OCI-LY7 (cell line): Measurements from ENCODE around the gene PSD4. TPM values are rescaled to one million over a fixed set of nuclear protein-coding genes. Genes with fewer than 3 reads are reported as not detected.

Experiments
- BruUV-seq: library from RNA; stranded (reverse); fragments of 400-500 nt; replicated peaks from 2 replicates; lab custom pipeline; 2021; lab: Mats Ljungman, UMichigan
- CTCF ChIA-PET: fragments of 300-600 bp; sonication (Branson Sonifier 250); formaldehyde crosslinking; loops from one replicate; lab custom pipeline; 2022; ENCODE audit warnings: antibody characterized with exemption; ENCODE audit not compliant: unreplicated experiment; lab: Charles Lee
- POLR2A ChIA-PET: fragments of 300-600 bp; sonication (Branson Sonifier 250); formaldehyde crosslinking; loops from one replicate; lab custom pipeline; 2022; ENCODE audit warnings: antibody characterized with exemption; lab: Charles Lee
- DNase-seq: peaks from one replicate; pipeline ENCODE4 v3.0.0-alpha.2; 2015; ENCODE audit warnings: low spot score
- H2AFZ ChIP-seq: fragments of 200-600 bp; sonication (generic), shearing (Covaris generic); 2 replicates; pipeline ENCODE4 v1.6.1; 2014; ENCODE audit warnings: mild to moderate bottlenecking, antibody characterized with exemption, low read length, moderate library complexity
- H3K27ac ChIP-seq: fragments of 200-600 bp; sonication (generic); 2 replicates; pipeline ENCODE4 v1.5.1; 2014; ENCODE audit warnings: mixed run types, low read depth, mild to moderate bottlenecking, moderate library complexity, low read length, inconsistent platforms; ENCODE audit not compliant: poor library complexity, severe bottlenecking
- H3K36me3 ChIP-seq: fragments of 200-600 bp; sonication (generic); 2 replicates; pipeline ENCODE4 v1.6.1; 2014; ENCODE audit warnings: mild to moderate bottlenecking, antibody characterized with exemption, low read length, moderate library complexity, mixed read lengths; ENCODE audit not compliant: insufficient read depth
- H3K4me1 ChIP-seq: fragments of 200-600 bp; sonication (generic); 2 replicates; pipeline ENCODE4 v1.5.1; 2014; ENCODE audit warnings: mild to moderate bottlenecking, low read length; ENCODE audit not compliant: insufficient read depth, poor library complexity, severe bottlenecking
- H3K4me2 ChIP-seq: fragments of 200-600 bp; sonication (generic); 2 replicates; pipeline ENCODE4 v1.6.1; 2014; ENCODE audit warnings: mild to moderate bottlenecking, low read length
- H3K4me3 ChIP-seq: fragments of 200-600 bp; sonication (generic); 2 replicates; pipeline ENCODE4 v1.5.1; 2014; ENCODE audit warnings: mild to moderate bottlenecking, low read depth, low read length; ENCODE audit not compliant: poor library complexity, severe bottlenecking
- H3K79me2 ChIP-seq: fragments of 200-600 bp; sonication (generic); 2 replicates; pipeline ENCODE4 v1.6.1; 2016; ENCODE audit warnings: low read depth, mild to moderate bottlenecking, low read length, moderate library complexity, mixed read lengths; ENCODE audit not compliant: insufficient read depth
- H3K9me2 ChIP-seq: fragments of 200-600 bp; sonication (generic); 2 replicates; pipeline ENCODE4 v1.6.1; 2016; ENCODE audit warnings: mild to moderate bottlenecking, low read length, mixed read lengths; ENCODE audit not compliant: insufficient read depth
- H3K9me3 ChIP-seq: fragments of 200-600 bp; sonication (generic); 2 replicates; pipeline ENCODE4 v1.6.1; 2014; ENCODE audit warnings: mild to moderate bottlenecking, mixed run types, low read length, mixed read lengths
- H4K20me1 ChIP-seq: fragments of 200-600 bp; sonication (generic); 2 replicates; pipeline ENCODE4 v1.6.1; 2014; ENCODE audit warnings: mild to moderate bottlenecking, antibody characterized with exemption, low read length, moderate library complexity, mixed read lengths; ENCODE audit not compliant: insufficient read depth
- EZH2phosphoT487 ChIP-seq: fragments of 200-600 bp; sonication (generic); IDR thresholded peaks from 2 replicates; pipeline ENCODE4 v1.6.1; 2018; ENCODE audit warnings: low read depth, borderline replicate concordance, mild to moderate bottlenecking, mixed run types, antibody characterized with exemption, low read length, moderate library complexity, mixed read lengths
- intact Hi-C: fragments of 100-400 bp; cut with micrococcal nuclease; formaldehyde crosslinking; loops from one replicate; pipeline ENCODE4 v1.10.0; 2022; ENCODE audit not compliant: unreplicated experiment
- total RNA-seq, 2 experiments: library from RNA; depleted of rRNA in 1 of 2; stranded (reverse); fragments of >200 nt in 1 of 2; shearing (Covaris generic) in 1 of 2; gene quantifications; 2 replicates each; pipeline ENCODE4 v1.2.3, GENCODE V29; 2014 to 2022
- TF ChIP-seq, protein P1 (sequence below): fragments of 200-600 bp; sonication (generic); conservative IDR thresholded peaks from 2 replicates; pipeline ENCODE4 v1.5.1; 2014; ENCODE audit warnings: mild to moderate bottlenecking, antibody characterized with exemption, low read length, moderate library complexity, mixed read lengths

Gene PSD4
- total RNA-seq, 2 experiments from 2014 or later = 99.6 to 100 TPM

DNA sequence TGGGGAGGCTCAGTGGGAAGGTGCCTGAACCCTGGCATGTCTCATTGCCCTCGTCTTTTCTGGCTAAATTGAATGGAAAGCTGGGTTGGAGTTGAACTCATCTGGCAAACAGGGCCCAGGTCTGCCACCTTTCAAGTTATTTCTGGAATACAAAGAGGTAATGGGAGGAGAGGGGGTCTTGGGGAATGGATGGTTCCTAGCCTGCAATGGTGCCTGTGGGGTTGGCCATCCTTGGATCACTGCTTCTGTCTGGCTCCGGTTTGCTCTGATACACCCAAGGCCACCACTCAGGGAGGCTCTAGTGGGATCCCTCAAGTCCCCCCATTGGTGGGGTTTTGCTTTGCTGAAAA is 45.3 kb downstream of the PSD4 start:
- intact Hi-C loops = no loop called here
- no peak for DNase-seq
- BruUV-seq = no TSS peak
- H3K4me3 ChIP-seq = no peak overlapping the region
- no peaks in the 10 kb centered on the region for H3K36me3 ChIP-seq
- H3K9me3 ChIP-seq = no peaks in the 10 kb centered on the region
- H2AFZ ChIP-seq = no peak overlapping the region
- POLR2A ChIA-PET = no interaction called here
- H3K4me1 ChIP-seq = no peaks in the 10 kb centered on the region
- TF ChIP-seq, protein P1, sequence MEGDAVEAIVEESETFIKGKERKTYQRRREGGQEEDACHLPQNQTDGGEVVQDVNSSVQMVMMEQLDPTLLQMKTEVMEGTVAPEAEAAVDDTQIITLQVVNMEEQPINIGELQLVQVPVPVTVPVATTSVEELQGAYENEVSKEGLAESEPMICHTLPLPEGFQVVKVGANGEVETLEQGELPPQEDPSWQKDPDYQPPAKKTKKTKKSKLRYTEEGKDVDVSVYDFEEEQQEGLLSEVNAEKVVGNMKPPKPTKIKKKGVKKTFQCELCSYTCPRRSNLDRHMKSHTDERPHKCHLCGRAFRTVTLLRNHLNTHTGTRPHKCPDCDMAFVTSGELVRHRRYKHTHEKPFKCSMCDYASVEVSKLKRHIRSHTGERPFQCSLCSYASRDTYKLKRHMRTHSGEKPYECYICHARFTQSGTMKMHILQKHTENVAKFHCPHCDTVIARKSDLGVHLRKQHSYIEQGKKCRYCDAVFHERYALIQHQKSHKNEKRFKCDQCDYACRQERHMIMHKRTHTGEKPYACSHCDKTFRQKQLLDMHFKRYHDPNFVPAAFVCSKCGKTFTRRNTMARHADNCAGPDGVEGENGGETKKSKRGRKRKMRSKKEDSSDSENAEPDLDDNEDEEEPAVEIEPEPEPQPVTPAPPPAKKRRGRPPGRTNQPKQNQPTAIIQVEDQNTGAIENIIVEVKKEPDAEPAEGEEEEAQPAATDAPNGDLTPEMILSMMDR = no peak
- TF ChIP-seq EZH2phosphoT487 = no peak
- H3K79me2 ChIP-seq = no peaks in the 10 kb centered on the region
- H3K27ac ChIP-seq = no peak overlapping the region
- H4K20me1 ChIP-seq = no peaks in the 10 kb centered on the region
- H3K9me2 ChIP-seq = no peaks in the 10 kb centered on the region
- no peak overlapping the region for H3K4me2 ChIP-seq
- CTCF ChIA-PET = interaction anchor here (0.5 kb wide), 1 partner anchor 19 kb away, joined by 3 read pairs; no protein-coding TSS in a partner anchor

DNA sequence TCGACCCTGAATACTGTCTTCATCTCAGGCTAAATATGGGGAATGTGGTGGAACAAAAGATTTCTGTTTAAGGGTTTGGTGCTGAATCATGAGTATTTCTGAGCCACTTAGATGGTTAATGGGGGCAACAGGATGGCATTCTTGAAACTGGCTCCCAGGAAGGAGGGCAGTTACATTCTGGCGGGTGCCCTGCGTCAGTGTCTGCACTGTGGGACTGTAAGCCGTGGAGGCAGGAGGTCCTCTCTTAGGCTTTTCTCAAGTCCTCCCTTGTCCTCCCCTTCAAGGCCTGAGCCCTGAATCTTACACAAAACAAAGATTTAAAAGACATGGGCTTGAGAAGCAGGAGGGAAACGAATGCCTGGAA is 45.7 kb downstream of the PSD4 start:
- H3K79me2 ChIP-seq = no peaks in the 10 kb centered on the region
- H3K27ac ChIP-seq = no peak overlapping the region
- no peak overlapping the region for H2AFZ ChIP-seq
- H3K4me1 ChIP-seq = no peaks in the 10 kb centered on the region
- DNase-seq = no peak
- no peak overlapping the region for H3K4me3 ChIP-seq
- H3K36me3 ChIP-seq = no peaks in the 10 kb centered on the region
- H4K20me1 ChIP-seq = no peaks in the 10 kb centered on the region
- H3K4me2 ChIP-seq = no peak overlapping the region
- ChIA-PET POLR2A (interaction anchor here (1.7 kb wide), 1 partner anchor 16 kb away, joined by 4 read pairs; no protein-coding TSS in a partner anchor), CTCF (interaction anchor here (0.5 kb wide), 1 partner anchor 18 kb away, joined by 3 read pairs; no protein-coding TSS in a partner anchor)
- no peaks in the 10 kb centered on the region for H3K9me2 ChIP-seq
- intact Hi-C loops = no loop called here
- TF ChIP-seq EZH2phosphoT487 = no peak
- TF ChIP-seq, protein P1 = no peak
- no peaks in the 10 kb centered on the region for H3K9me3 ChIP-seq
- no TSS peak for BruUV-seq

DNA sequence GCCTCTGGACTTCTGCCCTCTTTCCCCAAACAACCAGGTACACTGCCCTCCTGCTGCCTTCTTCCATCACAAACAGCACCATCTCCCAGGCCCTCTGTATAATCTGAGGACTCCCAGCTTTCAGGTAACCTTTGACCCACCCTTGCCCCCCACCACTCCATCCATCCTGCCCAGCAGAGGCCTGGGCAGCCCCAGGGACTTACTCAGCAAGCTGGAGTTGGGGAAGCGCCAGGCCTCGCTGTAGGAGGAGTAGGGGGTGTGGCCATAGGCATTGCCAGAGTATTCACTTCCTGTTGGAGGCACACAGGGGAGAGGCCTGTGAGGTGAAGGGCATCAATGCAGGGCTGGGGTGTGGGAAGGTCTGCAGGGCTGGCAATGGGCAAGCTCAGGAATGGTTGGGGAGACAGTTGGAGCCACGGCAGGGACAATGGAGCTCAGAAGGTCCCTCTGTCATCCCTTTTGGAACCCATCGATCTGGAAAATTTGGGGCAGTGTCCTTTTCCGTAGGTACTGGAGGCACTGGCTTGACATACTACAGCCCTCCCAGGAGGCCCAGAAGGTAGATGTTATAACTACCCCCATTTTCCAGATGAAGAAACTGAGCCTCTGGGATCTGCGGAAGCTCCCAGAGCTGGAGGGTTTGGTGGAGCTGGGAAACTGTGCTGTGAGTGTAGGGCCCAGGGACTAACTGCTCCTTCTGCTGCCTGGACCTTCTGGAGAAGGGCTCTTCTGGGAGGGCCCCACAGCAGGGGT is 46.3 kb downstream of the PSD4 start:
- no peak overlapping the region for H3K4me2 ChIP-seq
- no peaks in the 10 kb centered on the region for H3K9me2 ChIP-seq
- intact Hi-C loops = no loop called here
- H3K79me2 ChIP-seq = no peaks in the 10 kb centered on the region
- CTCF ChIA-PET = interaction anchor here (0.5 kb wide), 1 partner anchor 18 kb away, joined by 3 read pairs; no protein-coding TSS in a partner anchor
- H3K4me1 ChIP-seq = no peaks in the 10 kb centered on the region
- no peak overlapping the region for H3K4me3 ChIP-seq
- H3K36me3 ChIP-seq = no peaks in the 10 kb centered on the region
- POLR2A ChIA-PET = interaction anchor here (1.7 kb wide), 1 partner anchor 15 kb away, joined by 4 read pairs; no protein-coding TSS in a partner anchor
- BruUV-seq = no TSS peak
- no peak for TF ChIP-seq EZH2phosphoT487
- TF ChIP-seq, protein P1 = no peak
- no peak overlapping the region for H3K27ac ChIP-seq
- H4K20me1 ChIP-seq = no peaks in the 10 kb centered on the region
- no peak for DNase-seq
- H3K9me3 ChIP-seq = no peaks in the 10 kb centered on the region
- no peak overlapping the region for H2AFZ ChIP-seq
